GM18520 (cell line): ENCODE measurements around the gene KAT7.

Source experiments
- ATAC-seq: cut with Tn5 transposase; IDR thresholded peaks from one replicate; pipeline ENCODE4 v1.9.1; 2021; ENCODE audit not compliant: unreplicated experiment

The KAT7 gene

DNA sequence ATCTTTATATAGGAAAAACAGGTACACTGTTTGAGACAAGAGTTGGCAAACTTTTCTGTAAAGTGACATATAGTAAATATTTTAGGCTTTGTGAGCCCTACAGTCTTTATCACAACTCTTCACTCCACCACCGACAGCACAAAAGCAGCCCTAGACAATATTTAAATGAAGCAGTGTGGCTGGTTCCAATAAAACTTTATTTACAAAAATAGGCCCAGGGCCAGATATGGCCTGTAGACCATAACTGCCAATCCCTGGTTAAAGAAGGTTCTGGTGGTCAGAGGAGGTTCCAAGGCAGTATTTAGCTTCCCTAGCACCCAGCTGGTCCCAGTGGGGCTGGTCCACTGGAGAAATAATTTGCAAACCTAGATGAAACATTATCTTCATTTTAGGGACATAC lies 28.2 kb upstream of the KAT7 start:
- no peak for ATAC-seq

DNA sequence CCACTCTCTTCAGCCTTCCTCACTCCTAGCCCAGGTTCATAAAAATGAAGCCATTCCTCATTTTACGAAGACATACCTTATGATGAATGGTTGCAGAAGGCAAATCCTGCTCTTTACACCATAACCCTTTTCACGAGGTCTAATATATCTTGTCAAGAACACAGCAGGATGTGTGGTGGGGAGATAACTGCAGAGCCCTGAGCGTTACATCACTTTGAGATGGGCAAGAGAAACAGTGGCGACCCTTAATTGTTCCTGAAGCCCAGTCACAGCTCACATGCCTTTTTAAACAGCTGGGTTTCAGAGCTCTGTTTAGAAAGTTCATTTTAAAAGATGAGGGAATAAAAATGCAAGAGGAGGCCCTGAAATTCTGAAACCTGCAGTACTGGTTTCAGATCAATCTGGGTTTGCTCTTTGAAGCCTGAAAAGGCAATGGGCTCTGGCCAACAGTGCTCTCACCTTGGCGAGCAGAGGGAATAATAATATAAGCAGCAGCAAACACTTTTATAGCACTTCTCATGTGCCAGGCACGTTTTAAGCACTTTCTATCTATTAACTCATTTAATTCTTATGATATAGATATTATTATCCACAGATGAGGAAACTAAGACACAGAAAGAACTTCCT lies 27.4 kb upstream of the KAT7 start:
- ATAC-seq, result no peak

DNA sequence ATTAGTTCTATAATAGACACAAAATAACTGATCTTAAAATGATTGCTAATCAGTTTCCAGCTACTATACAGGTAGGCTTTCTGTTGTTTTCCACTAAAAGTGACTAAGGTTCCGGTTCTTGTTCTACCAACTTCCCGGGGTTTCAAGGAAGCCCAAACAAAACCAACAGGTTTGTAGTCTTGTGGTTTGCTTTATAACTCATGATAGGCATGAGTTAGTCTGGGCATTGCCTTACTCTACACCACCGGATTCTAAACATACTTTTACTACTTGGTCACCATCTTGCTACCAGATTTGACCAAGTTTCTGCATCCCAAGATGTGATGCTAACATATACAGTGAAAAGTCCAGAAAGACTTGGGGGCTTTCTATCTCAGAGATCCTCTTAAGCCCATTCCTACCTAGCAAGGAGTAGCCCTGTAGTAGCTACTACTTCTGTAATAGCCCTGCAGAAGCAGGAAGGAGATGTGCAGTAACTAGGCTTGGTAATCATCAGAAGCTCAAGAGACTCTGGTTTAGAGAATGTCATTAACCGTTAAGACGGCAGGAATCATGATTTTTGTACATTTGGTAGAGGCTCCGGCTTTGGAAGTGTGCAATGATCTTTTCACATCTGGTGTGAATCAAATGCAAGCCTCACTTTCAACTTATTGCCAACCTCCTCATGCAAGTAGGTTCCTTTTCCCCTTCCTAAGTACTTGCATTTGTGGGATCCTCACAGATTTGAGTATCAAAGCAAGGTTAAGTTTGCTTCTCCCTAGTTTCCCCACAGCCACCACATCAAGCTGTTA lies 26.1 kb upstream of the KAT7 start:
- no peak for ATAC-seq

DNA sequence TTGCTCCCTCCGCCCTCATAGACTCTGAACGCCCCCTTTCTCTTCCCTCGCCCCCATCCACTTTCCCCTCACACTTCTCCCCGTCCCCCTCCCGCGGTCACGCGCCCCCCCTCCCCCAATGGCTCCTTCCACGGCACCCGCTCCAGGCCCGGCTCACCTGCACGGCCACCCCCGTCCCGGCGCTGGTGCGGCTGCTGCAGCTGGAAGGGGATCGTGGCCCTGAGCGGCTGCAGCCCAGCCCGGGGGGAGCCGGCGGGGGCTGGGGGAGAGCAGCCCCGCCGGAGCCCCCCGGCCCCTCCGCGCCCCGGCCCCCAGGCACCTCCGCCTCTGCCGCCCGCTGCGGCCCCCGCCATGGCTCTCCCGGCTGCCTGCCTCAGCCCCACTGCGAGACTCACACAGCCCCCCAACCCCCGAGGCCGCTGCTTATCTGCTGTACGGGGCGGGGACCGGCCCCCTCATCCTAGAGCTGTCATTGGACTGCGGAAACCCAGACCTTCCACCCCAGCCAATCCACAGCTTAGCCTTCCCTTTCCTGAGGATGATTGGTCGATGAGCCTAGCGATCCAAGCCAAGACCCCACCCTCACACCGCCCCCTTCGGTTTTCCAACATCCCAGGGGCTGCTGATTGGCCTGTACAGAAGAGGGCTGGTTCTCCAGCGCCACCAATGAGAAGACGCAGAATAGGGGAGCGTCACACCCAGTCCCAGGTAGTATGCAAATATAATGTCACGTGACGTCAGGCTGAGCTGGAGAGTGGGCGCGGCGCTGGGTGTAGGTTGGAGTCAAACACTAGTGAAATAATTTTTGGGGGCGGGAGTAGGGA lies 24.5 kb upstream of the KAT7 start, which contains the start of gene FAM117A:
TSS of gene FAM117A (minus strand) at position 397 of the 824 bp plus-strand sequence. CDS start at position 353, 44 bp downstream.
- ATAC-seq, result peak; percentile 84

DNA sequence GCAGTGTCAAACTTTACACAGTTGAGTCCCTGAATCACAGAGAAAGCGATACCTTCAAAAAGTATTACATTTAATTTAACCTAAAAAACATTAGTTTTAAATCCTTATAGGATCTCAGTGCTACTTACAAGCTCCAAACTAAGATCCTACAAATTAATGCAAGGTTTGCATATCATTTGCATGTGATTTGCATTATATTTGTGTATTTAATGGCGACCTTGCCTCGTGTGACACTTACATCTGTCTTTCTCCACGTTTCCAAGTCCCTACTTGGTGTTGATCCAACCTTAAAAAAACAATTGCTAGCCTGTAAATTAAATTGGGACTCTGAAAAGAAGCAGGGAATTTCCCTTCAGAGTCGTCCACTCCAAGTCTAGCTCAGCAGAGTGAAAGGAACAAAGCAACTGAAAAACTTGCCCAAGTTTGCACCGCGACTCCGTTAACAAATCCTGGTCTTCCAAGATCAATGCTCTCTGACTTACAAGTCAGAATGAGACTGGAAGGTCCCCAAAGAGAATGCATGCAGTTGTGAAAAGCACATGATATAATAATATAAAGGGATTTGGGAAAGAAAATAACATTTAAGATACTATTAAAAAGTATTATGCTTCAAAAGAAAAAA lies 23.8 kb upstream of the KAT7 start:
- no peak for ATAC-seq

GRCh38 chr17:49766918-49767530 lies 21.5 kb upstream of the KAT7 start:
- ATAC-seq, result no peak

DNA sequence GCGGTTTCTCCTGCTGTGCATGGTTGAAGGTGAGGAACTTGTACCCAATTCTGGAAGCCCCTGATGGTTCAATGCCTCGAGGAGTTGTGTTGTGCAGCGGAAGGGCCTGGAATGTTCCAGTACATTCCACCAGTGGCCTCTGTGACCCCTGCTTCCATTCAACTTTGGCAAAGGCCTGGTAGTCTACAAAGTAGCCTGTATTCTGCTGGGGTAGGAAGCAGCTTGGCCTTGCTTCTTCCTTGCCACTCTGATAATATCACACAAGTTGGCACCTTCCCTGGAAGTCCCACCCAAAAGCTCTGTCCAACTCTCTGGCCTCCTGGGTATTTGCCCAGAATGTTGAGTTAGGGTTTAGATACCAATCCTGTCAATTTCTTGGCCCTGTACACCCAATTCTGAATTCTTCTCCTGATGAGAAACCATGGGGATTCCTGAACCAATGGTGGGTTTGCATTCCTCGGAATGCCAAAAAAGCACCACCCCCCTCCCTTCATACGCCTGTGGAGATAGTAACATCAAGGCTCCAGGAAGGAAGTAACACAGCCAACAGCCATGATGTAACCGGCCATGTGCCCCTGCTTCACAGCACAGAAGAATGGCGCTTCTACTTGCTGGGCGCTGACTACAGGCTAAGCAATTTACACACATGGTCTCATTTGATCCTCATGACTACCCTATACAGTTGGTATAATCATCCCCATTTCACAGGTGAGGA lies 12.8 kb upstream of the KAT7 start:
- ATAC-seq, result no peak

- ATAC-seq, result no peak
These were observed 11.8 kb upstream of the KAT7 start for GRCh38 chr17:49776551-49777300.

- no peak for ATAC-seq
These were observed 10.9 kb upstream of the KAT7 start for GRCh38 chr17:49777563-49777962.

GRCh38 chr17:49779156-49779738 lies 9.2 kb upstream of the KAT7 start:
- no peak for ATAC-seq

DNA sequence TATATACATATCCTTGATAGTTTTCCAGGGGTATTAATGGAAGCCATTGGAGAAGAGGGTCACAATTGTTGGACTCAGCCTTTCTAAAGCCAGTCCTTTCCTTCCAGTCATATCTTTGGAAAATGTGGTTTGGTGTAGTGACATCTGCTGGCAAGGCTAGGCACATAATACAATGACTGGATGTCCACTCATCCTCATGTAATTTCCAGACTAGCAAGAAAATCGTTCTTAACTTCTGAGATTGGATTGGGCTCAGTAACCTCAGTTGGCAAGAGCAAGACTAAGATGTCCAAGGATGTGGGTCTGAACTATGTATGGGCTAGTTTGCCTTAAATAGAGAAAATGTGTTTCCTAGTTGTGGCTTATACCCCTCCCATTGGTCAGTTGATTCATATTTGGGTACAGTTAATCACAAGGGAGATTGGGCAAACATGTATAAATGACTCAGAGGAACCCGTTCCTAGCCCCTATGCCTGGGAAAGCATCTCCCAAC lies 8.7 kb upstream of the KAT7 start:
- no peak for ATAC-seq

DNA sequence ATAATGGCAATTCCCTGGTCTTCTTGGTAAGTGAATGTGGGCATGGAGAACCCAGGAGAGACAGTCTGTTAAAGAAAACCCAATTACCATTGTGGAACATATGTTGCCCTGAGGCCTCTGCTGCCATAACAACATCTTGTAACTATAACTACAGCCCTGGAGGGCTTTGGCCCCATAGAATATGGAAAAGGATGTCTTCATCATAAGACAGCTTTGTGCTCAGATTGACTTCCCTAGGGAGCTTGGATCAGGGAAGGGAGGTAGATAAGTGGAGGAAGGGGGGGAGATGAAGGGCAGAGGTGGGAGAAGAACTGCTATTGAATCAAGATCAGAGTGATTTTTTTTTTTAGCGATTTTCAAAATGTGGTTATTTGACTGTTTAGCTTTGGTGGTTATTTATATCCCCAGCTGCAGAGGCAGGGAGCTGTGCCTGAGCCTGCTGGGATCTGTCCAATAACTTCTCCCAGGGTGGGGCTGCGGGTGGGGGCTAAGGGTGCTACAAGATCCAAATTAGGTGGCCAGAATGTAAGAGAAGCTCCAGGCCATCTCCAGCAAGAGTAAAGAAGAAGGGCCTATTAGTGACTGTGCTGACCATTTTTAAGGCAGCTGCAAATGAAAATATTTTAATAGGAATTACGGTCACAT lies 5.3 kb upstream of the KAT7 start:
- ATAC-seq, result no peak

DNA sequence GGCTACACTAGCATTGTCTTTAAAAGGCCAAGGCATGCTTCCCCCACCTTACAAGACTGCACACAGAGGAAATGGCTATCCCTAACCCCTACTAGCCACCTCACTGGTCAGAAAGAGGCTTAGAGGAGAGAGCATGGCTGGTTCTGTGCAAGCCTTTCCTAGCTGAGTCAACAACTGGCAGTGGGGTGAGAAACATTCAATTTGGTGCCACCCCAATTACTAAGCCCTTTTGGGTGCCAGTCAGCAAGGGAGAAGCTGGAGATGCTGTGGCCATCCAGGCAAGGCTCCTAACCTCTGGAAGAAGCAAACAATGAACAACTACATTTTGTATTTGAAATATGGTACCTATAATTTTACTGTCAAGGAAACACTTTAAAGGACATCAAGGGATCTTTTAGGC lies 4.7 kb upstream of the KAT7 start:
- ATAC-seq, result no peak

- no peak for ATAC-seq
These were observed 3.8 kb upstream of the KAT7 start for GRCh38 chr17:49784636-49785035.

DNA sequence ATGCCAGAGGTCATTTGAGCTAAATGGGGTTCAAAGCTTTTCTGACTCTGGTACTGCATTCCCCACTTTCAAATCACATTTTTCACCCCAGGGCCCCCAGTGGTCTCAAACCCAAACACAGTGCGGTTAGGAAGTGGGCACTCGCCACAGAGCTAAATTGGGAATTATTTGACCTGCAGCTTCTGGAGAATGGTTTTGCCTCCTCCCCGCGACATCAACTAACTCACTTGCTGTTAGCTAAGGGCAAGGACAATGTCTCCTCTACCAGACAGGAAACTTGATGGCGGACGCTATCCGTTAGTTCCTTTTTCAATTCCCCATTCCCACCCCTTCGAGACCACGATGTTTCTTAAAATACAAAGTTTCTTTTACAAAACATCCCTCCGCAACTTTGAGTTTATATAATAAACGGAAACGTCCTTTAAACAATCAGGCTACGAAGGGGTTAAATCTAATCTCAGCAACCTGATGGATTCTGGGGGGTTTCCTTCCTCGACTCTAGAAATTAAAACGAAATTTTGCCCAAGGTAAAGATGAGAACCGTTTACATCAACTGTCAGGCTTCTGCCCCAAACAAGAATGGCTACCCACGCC lies 500 bp upstream of the KAT7 start:
- no peak for ATAC-seq

DNA sequence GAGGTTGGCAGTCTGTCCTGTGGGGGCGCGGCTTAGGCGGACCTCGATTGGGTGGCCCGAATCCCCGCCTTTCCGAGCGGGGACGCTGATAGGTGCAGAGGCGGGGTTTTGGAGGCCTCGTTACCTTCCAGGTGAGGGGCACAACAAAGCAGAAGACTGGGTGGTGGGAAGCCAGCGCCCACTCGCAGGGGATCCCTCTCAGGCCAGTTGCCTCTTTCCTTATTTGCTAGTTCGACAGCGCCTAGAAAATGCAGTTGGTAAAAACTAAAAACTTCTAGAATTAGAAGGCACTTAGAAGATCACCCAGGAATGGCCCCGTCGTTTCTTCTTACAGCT lies 730 bp downstream of the KAT7 start:
- no peak for ATAC-seq

DNA sequence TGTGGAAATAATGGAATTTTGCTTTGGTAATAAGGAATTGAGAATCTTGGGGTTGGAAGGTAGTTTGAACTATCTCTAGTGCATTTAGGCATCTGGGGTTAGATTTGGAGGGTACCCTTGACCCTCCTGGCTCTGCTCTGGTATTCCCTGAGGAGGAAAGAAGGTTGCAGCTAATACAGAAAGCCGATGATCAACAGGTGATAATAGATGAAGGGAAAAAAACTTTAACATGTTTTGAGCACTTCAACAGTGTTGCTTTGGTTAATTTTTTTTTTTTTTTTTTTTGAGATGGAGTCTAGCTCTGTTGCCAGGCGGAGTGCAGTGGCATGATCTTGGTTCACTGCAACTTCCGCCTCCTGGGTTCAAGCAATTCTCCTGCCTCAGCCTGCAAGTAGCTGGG lies 4.8 kb downstream of the KAT7 start:
- ATAC-seq, result no peak

DNA sequence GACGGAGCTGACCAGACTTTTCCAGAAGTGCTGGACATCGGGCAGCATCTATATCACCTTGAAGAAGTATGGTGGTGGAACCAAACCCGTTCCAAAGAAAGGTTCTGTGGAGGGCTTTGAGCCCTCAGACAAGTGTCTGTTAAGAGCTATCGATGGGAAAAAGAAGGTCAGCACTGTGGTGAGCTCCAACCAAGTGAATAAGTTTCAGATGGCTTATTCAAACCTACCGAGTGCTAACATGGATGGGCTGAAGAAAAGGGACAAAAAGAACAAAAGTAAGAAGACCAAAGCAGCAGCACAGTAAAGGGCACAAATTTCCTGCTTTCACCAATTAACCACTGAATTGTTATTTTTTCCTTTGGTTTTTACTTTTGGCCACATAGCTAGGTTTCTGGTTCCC lies 6.9 kb downstream of the KAT7 start:
- ATAC-seq, result no peak
